ENCODE data around the gene CDH23.

The CDH23 gene

DNA sequence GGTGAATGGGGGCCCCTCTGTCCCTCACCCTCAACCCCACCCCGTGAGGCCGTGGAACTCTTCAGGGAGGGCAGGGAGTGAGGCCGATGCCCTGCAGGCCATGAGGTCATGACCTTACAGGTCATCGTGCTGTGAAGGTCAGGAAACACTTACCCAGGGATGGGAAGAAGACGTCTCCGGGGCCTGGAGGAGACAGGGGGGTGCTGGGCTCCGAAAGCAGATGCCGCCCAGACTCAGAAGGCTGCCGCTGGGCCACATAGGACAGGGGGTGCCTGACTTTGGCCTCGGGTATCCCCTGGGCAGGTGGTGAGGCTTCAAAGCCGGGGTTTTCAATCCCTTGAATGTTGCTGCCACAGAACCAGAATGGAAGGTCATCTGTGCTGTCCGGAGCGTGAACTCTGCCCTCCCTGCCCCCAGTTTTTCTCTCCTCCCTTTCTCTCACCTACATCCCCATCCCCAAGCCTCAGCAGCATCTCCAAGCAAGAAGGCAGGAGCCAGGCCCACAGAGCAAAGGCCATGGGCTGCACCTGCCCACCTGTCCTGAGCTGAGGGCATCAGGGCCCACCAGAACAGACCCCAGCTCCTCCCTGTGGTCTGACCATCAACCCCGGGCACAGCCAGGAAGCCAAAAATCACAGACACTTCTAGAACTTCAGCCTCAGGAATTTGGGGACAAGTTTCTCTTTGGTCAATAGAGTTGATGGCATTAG lies 354.9 kb downstream of the CDH23 start:
- Histone ChIP-seq H3K9ac (ENCODE audit: low read length) (no peak overlapping the region), H3K4me3 (ENCODE audit: low read depth, low read length) (no peak overlapping the region), H2AK5ac (ENCODE audit: low read length) (no peak overlapping the region), H3K4me2 (ENCODE audit: low read length) (no peak overlapping the region), H3K79me2 (ENCODE audit: control insufficient read depth, insufficient read depth, low read length, poor library complexity) (no peaks in the 10 kb centered on the region), H3K27me3 (ENCODE audit: insufficient read depth, low read length) (no peaks in the 10 kb centered on the region), H2BK5ac (ENCODE audit: low read depth, low read length, poor library complexity) (no peak overlapping the region), H3K4me1 (ENCODE audit: control insufficient read depth in 1 of 2, insufficient read depth in 2 of 2, low read length in 2 of 2) (peaks cover 1 to 5% of the 10 kb centered on the region in 2 experiments), H3K18ac (ENCODE audit: low read length) (no peak overlapping the region), H4K12ac (ENCODE audit: low read depth, low read length) (no peak overlapping the region), H2AFZ (ENCODE audit: insufficient read depth, low read length, poor library complexity) (no peak overlapping the region), H3K27ac (ENCODE audit: low read depth, low read length) (no peak overlapping the region), H4K8ac (ENCODE audit: low read depth, low read length) (no peak overlapping the region), H4K91ac (ENCODE audit: low read depth, low read length) (no peak overlapping the region), H3K23ac (ENCODE audit: low read length) (no peak overlapping the region), H2BK120ac (ENCODE audit: insufficient read depth, low read length, poor library complexity) (no peak overlapping the region), H3K14ac (ENCODE audit: low read length) (no peak overlapping the region), H2BK12ac (ENCODE audit: low read length) (no peak overlapping the region), H3K9me3 (ENCODE audit: insufficient read depth, low read depth, low read length) (peaks cover 2% of the 10 kb centered on the region), H3K36me3 (ENCODE audit: control insufficient read depth in 1 of 2, insufficient read depth in 2 of 2, low read length in 2 of 2) (no peaks in the 10 kb centered on the region), H3K4ac (ENCODE audit: low read depth, low read length) (no peak overlapping the region), H3K79me1 (ENCODE audit: low read length) (no peaks in the 10 kb centered on the region)
- WGBS (ENCODE audit: extremely low coverage, insufficient coverage, insufficient read length) = no CpG with 5 or more reads among the region's 14 CpGs
- no peak for DNase-seq

DNA sequence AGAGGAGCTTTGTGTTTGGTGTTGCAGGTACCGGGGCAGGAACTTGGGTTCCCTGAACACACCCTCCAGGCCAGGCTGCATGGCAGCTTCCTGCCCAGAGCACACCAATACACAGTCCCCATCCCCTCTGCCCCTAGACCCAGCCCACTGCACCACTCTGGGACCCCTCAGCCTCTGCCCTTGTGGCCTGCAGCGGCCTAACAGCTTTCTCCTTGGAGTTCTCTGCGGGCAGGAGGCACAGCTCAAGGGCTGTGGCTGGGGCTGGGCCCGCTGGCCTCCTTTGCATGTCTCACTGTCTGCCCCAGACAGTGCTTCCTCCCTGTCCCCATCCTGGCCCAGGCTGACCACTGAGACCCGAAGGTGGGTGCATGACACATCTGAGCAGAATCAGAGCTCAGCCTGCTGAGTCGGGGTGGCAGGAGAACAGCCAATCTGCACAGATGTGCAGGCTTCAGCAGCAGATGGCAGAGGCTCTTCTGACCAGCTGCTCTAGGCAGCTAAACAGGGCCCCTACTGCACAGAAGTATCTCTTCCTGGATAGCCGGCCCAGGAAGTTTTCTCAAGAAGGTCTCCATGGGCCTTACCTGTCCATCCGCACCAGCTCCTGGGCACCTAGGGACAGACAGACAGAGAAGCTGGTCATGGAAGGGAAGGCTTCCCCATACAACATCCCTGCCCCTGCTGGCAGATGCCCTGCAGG lies 355.8 kb downstream of the CDH23 start:
- H3K79me2 ChIP-seq (ENCODE audit: control insufficient read depth, insufficient read depth, low read length, poor library complexity) = no peaks in the 10 kb centered on the region
- no peak overlapping the region for H2AK5ac ChIP-seq (ENCODE audit: low read length)
- H3K9me3 ChIP-seq (ENCODE audit: insufficient read depth, low read depth, low read length) = peaks cover 2% of the 10 kb centered on the region
- H3K23ac ChIP-seq (ENCODE audit: low read length) = no peak overlapping the region
- no peaks in the 10 kb centered on the region for H3K79me1 ChIP-seq (ENCODE audit: low read length)
- peaks cover 0 to 3% of the 10 kb centered on the region in 2 experiments for H3K4me1 ChIP-seq (ENCODE audit: control insufficient read depth in 1 of 2, insufficient read depth in 2 of 2, low read length in 2 of 2)
- H2BK12ac ChIP-seq (ENCODE audit: low read length) = no peak overlapping the region
- no peak overlapping the region for H2AFZ ChIP-seq (ENCODE audit: insufficient read depth, low read length, poor library complexity)
- H3K36me3 ChIP-seq (ENCODE audit: control insufficient read depth in 1 of 2, insufficient read depth in 2 of 2, low read length in 2 of 2) = no peaks in the 10 kb centered on the region
- no peak for DNase-seq
- H3K4me2 ChIP-seq (ENCODE audit: low read length) = no peak overlapping the region
- no peaks in the 10 kb centered on the region for H3K27me3 ChIP-seq (ENCODE audit: insufficient read depth, low read length)
- H4K12ac ChIP-seq (ENCODE audit: low read depth, low read length) = no peak overlapping the region
- H4K8ac ChIP-seq (ENCODE audit: low read depth, low read length) = no peak overlapping the region
- no CpG with 5 or more reads among the region's 8 CpGs for WGBS (ENCODE audit: extremely low coverage, insufficient coverage, insufficient read length)
- no peak overlapping the region for H3K9ac ChIP-seq (ENCODE audit: low read length)
- H3K18ac ChIP-seq (ENCODE audit: low read length) = no peak overlapping the region
- H4K91ac ChIP-seq (ENCODE audit: low read depth, low read length) = no peak overlapping the region
- H3K14ac ChIP-seq (ENCODE audit: low read length) = no peak overlapping the region
- H2BK120ac ChIP-seq (ENCODE audit: insufficient read depth, low read length, poor library complexity) = no peak overlapping the region
- no peak overlapping the region for H2BK5ac ChIP-seq (ENCODE audit: low read depth, low read length, poor library complexity)
- H3K4me3 ChIP-seq (ENCODE audit: low read depth, low read length) = no peak overlapping the region
- H3K27ac ChIP-seq (ENCODE audit: low read depth, low read length) = no peak overlapping the region
- H3K4ac ChIP-seq (ENCODE audit: low read depth, low read length) = no peak overlapping the region

DNA sequence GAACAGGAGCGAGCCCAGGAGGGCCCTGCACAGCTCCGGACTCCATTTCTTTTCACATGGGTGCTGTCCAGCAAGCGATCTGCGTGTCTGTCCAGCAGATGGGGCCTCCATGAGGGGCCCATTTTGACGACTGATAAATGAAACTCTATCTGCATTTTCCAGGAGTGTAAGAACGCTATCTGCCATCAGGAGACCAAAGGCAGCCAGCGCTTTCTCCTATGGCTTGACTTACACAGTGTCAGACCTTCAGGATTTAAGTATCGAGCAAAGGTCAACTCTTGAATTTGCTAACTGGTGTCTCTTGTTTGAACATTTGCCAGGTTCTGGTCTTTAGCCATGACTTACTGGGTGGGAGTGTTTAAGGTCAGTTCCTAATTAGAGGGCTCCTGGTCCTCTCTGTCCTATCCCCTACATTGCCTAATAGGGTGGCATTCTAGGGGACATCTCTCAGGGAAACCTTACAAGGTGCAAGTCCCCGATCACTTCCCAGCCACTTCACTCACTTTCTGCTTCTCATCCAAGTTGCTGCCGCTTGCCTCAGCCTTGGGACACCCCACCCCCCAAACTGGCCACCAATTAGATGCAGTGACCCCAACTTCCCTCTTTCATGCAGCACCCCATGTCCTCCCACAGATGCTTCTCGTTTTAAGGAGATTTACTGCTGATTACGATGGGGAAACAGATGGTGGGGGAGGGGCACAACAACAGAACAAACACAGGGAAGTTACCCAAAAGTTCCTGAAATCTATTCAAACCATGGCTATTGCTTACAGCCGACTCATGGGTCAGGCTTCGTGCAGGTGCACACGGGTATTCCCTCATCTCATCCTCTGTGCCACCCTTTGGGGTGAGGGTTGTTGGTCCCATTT lies 356.6 kb downstream of the CDH23 start:
- H3K4me2 ChIP-seq (ENCODE audit: low read length) = no peak overlapping the region
- no peak overlapping the region for H3K23ac ChIP-seq (ENCODE audit: low read length)
- no CpG with 5 or more reads among the region's 15 CpGs for WGBS (ENCODE audit: extremely low coverage, insufficient coverage, insufficient read length)
- peak in 1 of 2 donors; percentile 8 for DNase-seq
- H3K36me3 ChIP-seq (ENCODE audit: control insufficient read depth in 1 of 2, insufficient read depth in 2 of 2, low read length in 2 of 2) = no peaks in the 10 kb centered on the region
- H2BK120ac ChIP-seq (ENCODE audit: insufficient read depth, low read length, poor library complexity) = no peak overlapping the region
- no peak overlapping the region for H2AFZ ChIP-seq (ENCODE audit: insufficient read depth, low read length, poor library complexity)
- H2BK5ac ChIP-seq (ENCODE audit: low read depth, low read length, poor library complexity) = no peak overlapping the region
- H2AK5ac ChIP-seq (ENCODE audit: low read length) = no peak overlapping the region
- peaks cover 0 to 3% of the 10 kb centered on the region in 2 experiments for H3K4me1 ChIP-seq (ENCODE audit: control insufficient read depth in 1 of 2, insufficient read depth in 2 of 2, low read length in 2 of 2)
- no peaks in the 10 kb centered on the region for H3K79me2 ChIP-seq (ENCODE audit: control insufficient read depth, insufficient read depth, low read length, poor library complexity)
- H3K79me1 ChIP-seq (ENCODE audit: low read length) = peaks cover 2% of the 10 kb centered on the region
- no peak overlapping the region for H3K27ac ChIP-seq (ENCODE audit: low read depth, low read length)
- H3K9me3 ChIP-seq (ENCODE audit: insufficient read depth, low read depth, low read length) = peaks cover 2% of the 10 kb centered on the region
- no peak overlapping the region for H4K8ac ChIP-seq (ENCODE audit: low read depth, low read length)
- H3K14ac ChIP-seq (ENCODE audit: low read length) = no peak overlapping the region
- H3K27me3 ChIP-seq (ENCODE audit: insufficient read depth, low read length) = no peaks in the 10 kb centered on the region
- no peak overlapping the region for H2BK12ac ChIP-seq (ENCODE audit: low read length)
- no peak overlapping the region for H3K18ac ChIP-seq (ENCODE audit: low read length)
- no peak overlapping the region for H3K4ac ChIP-seq (ENCODE audit: low read depth, low read length)
- no peak overlapping the region for H3K9ac ChIP-seq (ENCODE audit: low read length)
- H4K12ac ChIP-seq (ENCODE audit: low read depth, low read length) = no peak overlapping the region
- H3K4me3 ChIP-seq (ENCODE audit: low read depth, low read length) = no peak overlapping the region
- H4K91ac ChIP-seq (ENCODE audit: low read depth, low read length) = no peak overlapping the region

DNA sequence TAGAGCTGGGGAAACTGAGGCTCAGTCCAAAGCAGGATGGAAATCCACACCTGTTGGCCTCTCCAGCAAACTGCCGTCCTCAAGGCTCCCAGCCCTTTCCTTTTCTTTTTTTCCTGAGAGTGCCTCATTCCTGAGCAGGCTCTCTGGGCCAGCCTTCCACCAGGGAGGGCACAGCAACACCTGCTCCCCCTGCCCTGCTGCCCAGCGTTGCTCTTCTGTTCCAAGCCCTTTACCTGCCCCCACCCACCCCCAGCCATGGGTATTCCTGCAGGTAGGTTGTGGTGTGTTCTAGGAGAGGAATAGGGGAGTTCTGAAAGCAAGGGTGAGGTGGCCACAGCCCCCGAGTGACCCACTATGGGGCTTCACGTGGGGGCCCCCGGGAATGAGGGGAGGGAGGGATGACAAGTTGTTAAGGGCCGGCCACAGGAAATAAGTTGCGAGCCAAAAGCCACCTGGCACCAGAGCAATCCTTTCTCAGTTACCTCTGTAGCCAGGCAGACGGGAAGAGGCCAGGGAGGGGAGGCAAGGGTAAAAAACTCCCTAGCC lies 357.3 kb downstream of the CDH23 start:
- Histone ChIP-seq H3K9ac (ENCODE audit: low read length) (no peak overlapping the region), H4K91ac (ENCODE audit: low read depth, low read length) (no peak overlapping the region), H2AFZ (ENCODE audit: insufficient read depth, low read length, poor library complexity) (no peak overlapping the region), H3K4ac (ENCODE audit: low read depth, low read length) (no peak overlapping the region), H2BK12ac (ENCODE audit: low read length) (no peak overlapping the region), H3K18ac (ENCODE audit: low read length) (no peak overlapping the region), H3K79me2 (ENCODE audit: control insufficient read depth, insufficient read depth, low read length, poor library complexity) (no peaks in the 10 kb centered on the region), H3K4me2 (ENCODE audit: low read length) (no peak overlapping the region), H2BK5ac (ENCODE audit: low read depth, low read length, poor library complexity) (no peak overlapping the region), H3K36me3 (ENCODE audit: control insufficient read depth in 1 of 2, insufficient read depth in 2 of 2, low read length in 2 of 2) (no peaks in the 10 kb centered on the region), H4K12ac (ENCODE audit: low read depth, low read length) (no peak overlapping the region), H3K4me1 (ENCODE audit: control insufficient read depth in 1 of 2, insufficient read depth in 2 of 2, low read length in 2 of 2) (peaks cover 0 to 3% of the 10 kb centered on the region in 2 experiments), H3K79me1 (ENCODE audit: low read length) (peaks cover 2% of the 10 kb centered on the region), H3K4me3 (ENCODE audit: low read depth, low read length) (no peak overlapping the region), H4K8ac (ENCODE audit: low read depth, low read length) (no peak overlapping the region), H2AK5ac (ENCODE audit: low read length) (no peak overlapping the region), H3K27me3 (ENCODE audit: insufficient read depth, low read length) (no peaks in the 10 kb centered on the region), H3K27ac (ENCODE audit: low read depth, low read length) (no peak overlapping the region), H3K9me3 (ENCODE audit: insufficient read depth, low read depth, low read length) (peaks cover 2% of the 10 kb centered on the region), H2BK120ac (ENCODE audit: insufficient read depth, low read length, poor library complexity) (no peak overlapping the region), H3K23ac (ENCODE audit: low read length) (no peak overlapping the region), H3K14ac (ENCODE audit: low read length) (no peak overlapping the region)
- DNase-seq = no peak
- no CpG with 5 or more reads among the region's 8 CpGs for WGBS (ENCODE audit: extremely low coverage, insufficient coverage, insufficient read length)
